ENCODE results near the gene LCE3C.
"Not testable (repeated sequence)": the region's sequence is repeated elsewhere in the genome, so short reads cannot be mapped to it uniquely, and the experiment has no call there.

The LCE3C gene

DNA sequence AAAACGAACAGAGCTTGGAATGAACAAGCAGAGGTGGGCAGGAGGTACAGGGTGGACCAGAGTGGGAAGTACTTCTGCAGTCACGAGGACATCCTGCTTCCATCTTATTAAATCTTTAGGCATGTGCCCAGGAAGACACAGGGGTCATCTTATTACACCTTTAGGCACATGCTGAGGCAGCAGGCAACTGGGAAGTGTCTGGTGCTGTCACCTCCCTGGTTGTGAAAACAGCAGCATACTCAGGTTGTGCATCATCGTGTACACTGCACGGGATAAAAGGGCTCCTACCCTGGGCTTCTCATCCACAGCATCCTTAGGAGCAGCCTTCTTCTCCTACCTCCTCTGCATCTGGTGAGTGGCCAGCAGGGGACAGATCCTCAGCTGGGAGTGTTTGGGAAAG, at the start of gene LCE3C:
Gene LCE3C, plus strand, starts transcription at position 301 of the 400 bp plus-strand sequence. CDS start 498 bp downstream, outside the sequence.
- in situ Hi-C loops (cut with HindIII; ENCODE audit: low sequenced_read_pairs) = no loop called here

DNA sequence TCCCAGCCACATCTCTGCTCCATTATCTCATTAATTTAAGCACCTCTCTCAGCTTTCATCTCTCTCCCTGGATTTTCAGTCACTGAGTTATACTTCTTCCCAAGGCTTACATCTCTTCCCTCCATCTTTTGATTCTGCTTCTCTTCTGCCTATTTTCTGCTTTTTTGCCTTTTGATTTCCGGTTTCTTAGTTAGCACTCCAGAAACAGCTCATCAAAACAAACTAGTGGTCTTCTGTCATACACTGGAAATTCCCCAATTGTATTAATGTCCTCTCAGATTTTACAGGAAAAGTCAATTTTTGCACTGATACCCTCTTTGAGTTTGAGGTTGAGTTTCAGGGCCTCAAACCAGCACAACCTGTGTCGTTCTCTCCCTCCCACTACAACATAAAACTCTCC, 34.9 kb upstream of the LCE3C start:
- in situ Hi-C loops (cut with HindIII; ENCODE audit: low sequenced_read_pairs) = no loop called here

GRCh38 chr1:152565535-152566215, 34.4 kb upstream of the LCE3C start:
- in situ Hi-C loops (cut with HindIII; ENCODE audit: low sequenced_read_pairs) = no loop called here

DNA sequence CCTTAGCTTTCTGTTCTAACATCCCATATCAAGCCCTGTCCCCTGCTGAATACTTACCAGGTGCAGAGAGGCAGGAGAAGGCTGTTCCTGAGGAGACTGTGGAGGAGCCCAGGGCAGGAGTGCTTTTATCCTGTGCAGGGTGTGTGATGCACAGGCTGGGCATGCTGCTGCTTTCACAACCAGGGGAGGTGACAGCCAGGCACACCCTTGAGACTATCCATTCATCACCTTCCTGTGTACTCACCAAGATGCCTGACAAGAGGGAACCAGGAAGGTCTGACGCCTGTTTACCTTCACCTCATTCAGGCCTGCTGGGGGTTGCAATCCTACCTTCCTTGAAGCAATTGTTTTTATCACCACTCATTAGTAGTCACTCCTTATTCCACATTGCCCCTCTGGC, 33.4 kb upstream of the LCE3C start, which contains the start of gene LCE3E:
Gene LCE3E, minus strand, starts transcription at position 100 of the 400 bp plus-strand sequence. CDS start 572 bp downstream, outside the sequence.
- in situ Hi-C loops (cut with HindIII; ENCODE audit: low sequenced_read_pairs) = no loop called here

GRCh38 chr1:152577168-152577567, 22.9 kb upstream of the LCE3C start:
- in situ Hi-C loops (cut with HindIII; ENCODE audit: low sequenced_read_pairs) = no loop called here

DNA sequence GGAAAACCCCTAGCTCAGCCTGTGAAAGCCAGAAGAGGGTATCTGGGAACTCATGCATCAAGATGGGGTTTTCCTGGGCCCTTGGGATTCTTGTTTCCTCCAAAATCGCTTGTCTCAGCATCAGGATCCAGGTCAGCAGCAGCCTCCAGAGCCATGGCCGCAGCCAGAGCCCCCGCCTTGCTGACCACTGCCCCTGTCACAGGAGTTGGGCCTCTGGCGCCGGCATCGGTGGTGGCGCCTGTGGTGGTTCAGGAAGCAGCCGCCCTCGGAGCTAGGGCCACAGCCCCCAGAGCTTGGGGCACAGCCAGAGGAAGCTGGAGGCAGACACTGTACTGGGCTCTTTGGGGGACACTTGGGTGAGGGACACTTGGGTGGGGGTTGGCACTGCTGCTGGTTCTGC, 20.5 kb upstream of the LCE3C start:
- in situ Hi-C loops (cut with HindIII; ENCODE audit: low sequenced_read_pairs) = not testable (repeated sequence)

- in situ Hi-C loops (cut with HindIII; ENCODE audit: low sequenced_read_pairs) = no loop called here
Observed at GRCh38 chr1:152580433-152580832, 19.6 kb upstream of the LCE3C start, which contains the start of gene LCE3D. Gene LCE3D, minus strand, starts transcription at chr1:152580516. Its CDS starts 580 bp downstream, at chr1:152579936.

DNA sequence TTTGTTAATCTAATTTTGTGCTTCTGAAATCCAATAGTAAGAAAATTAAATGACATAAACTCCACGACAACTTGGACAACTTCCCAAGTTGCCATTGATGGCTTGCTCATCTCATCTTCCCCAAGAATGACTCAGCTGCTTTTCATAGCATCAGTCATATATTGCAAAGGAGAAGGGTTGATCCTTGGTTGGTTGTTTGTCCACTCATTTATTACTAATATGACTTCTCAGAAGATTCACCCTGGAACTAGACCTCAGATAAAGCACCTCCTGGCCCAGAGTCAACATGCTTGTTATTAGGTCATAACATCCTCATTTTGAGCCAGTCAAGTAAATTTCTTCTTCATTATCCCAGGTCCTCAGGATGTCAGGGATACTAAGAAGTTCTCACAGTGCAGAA, 17.4 kb upstream of the LCE3C start:
- in situ Hi-C loops (cut with HindIII; ENCODE audit: low sequenced_read_pairs) = no loop called here

DNA sequence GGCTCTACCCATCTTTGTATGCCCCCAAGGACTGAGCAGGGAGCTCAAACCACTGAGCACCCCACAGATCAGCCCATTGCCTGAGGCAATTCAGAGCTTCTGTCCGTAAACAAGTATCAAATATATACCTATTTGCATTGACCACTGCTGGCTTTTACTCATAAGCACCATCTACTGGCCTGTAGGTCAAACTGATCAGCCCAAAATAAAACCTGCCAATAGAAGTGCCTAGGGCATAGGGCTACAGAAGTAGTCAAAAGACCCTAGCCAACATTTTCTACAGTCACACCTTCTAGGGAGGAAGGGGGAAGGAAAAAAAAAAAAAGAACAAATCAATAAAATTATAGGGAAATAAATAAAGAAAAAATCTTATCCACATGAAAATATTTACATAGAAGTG, 14.4 kb upstream of the LCE3C start:
- in situ Hi-C loops (cut with HindIII; ENCODE audit: low sequenced_read_pairs) = no loop called here

DNA sequence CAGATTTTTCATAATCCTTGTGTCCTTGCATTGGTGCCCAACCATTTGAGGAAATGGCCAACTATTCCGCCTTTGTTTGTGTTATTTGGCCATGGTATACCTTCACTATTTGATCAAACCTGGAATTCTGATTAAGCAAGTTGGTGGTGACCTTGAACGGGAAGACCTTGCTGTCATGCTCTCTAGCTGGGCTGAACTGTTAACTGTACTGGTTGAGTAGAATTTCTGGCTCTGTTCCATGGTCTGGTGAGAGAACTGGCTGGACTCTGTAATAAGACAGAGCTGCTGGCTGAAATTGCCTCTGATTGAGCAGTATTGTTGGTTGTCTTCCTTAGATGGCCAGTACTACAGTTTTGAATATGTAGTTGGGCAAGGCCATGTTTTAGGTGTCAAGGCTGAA, 3.0 kb upstream of the LCE3C start:
- in situ Hi-C loops (cut with HindIII; ENCODE audit: low sequenced_read_pairs) = no loop called here

DNA sequence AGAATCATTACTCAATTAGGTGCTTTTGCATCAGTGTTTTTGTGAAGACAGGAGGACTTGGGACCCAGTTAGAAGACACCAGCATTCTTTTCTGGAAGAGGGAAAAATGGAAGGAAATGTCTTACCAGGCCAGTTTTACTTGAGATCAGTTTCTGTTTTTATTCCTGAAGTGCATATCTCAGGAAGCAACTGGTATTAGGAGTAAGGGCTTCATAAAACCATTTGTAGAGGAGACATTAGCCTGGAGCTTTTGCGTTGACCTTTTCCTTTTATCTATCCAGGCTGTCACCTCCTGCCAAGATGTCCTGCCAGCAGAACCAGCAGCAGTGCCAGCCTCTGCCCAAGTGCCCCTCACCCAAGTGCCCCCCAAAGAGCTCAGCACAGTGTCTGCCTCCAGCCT, 13.5 kb downstream of the LCE3C start, which contains the start of gene LCE3B:
Gene LCE3B, plus strand, starts transcription at position 301 of the 400 bp plus-strand sequence. Its CDS starts 0 bp downstream, at position 301.
- in situ Hi-C loops (cut with HindIII; ENCODE audit: low sequenced_read_pairs) = no loop called here

GRCh38 chr1:152621993-152622392, 22.0 kb downstream of the LCE3C start:
- in situ Hi-C loops (cut with HindIII; ENCODE audit: low sequenced_read_pairs) = no loop called here

DNA sequence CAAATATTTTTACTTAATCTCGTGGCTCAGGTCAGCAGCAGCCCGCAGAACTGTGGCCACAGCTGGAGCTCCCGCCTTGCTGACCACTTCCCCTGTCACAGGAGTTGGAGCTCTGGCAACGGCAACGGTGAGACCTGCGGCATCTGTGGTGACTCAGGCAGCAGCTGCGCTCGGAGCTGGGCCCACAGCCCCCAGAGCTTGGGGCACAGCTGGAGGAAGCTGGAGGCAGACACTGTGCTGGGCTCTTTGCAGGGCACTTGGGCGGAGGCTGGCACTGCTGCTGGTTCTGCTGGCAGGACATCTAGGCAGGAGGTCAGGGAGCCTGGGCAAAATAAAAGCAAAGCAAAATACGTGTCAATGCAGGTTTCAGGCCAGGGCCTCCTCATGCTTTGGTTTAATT, 22.8 kb downstream of the LCE3C start, which contains the start of gene LCE3A:
Gene LCE3A, minus strand, starts transcription at position 301 of the 400 bp plus-strand sequence. Its CDS starts 0 bp downstream, at position 301.
- in situ Hi-C loops (cut with HindIII; ENCODE audit: low sequenced_read_pairs) = no loop called here

DNA sequence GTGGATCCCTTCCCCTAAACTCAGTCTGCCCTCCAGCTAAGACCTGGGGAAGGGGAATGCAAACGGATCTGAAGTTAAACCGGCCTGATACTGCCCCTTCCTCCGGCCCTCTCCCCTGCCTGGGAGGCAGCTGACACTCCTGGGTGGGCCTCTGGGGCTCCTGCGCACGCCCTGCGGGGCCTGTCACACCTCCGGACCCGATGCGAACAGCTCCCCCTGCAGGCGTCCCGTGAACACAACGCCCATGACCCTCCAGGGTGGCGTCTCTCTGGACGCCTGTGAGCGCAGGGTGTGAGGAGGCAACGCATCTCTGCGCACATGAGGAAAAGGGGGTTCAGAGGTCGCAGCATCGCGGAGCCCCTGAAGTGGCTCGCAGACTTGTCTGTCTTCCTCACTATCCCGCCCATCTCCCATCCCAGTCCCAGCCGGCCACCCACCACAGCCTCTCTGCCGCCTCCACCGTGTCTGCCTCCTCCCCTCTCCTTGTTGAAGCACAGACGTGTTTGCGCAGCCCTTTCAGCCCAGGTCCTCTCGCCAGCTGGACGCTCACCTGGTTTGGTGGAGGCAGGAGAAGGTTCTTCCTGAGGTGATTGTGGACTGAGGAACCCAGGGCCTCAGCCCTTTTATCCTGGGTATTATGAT, 23.3 kb downstream of the LCE3C start:
- in situ Hi-C loops (cut with HindIII; ENCODE audit: low sequenced_read_pairs) = no loop called here

DNA sequence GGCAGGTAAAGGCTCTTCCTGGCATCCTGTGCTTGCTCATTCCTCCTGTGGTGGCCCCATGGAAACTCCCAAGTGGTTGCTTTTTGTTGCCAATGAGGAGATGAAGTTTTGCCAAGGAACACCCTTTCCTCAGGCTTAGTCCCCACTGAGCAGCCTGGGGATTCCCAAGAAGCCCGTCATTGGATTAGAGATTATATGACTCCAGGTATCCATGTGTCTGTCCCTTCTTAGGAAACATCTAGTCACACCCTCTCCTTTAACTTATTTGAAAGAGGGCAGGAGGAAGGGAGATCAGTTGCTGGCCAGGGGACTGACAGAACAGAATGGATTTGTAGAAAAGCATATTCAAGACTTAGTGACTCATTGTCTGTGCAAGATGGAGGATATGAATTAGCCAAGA, 26.7 kb downstream of the LCE3C start:
- in situ Hi-C loops (cut with HindIII; ENCODE audit: low sequenced_read_pairs) = no loop called here

DNA sequence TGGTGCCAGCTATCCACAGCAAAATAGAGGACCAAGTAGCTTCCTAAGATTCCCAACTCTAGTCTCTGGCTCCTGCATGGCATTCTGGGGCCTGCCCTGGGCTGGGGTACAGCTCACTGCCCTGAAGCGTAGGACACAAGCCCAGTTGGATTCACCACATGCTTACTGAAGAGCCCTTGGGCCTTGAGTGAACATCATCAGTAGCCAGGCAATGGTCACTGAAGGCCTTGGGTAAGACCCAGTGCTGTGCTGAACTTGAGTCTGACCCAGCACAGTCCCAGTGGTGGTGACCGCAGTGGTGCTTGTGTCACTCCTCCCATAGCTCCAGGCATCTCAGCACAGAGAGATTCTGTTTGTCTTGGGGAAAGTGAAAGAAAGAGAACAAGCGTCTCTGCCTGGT, 30.6 kb downstream of the LCE3C start:
- in situ Hi-C loops (cut with HindIII; ENCODE audit: low sequenced_read_pairs) = no loop called here

- in situ Hi-C loops (cut with HindIII; ENCODE audit: low sequenced_read_pairs) = no loop called here
Observed at GRCh38 chr1:152640351-152640750, 40.3 kb downstream of the LCE3C start.

- in situ Hi-C loops (cut with HindIII; ENCODE audit: low sequenced_read_pairs) = no loop called here
Observed at GRCh38 chr1:152643945-152644344, 43.9 kb downstream of the LCE3C start.

DNA sequence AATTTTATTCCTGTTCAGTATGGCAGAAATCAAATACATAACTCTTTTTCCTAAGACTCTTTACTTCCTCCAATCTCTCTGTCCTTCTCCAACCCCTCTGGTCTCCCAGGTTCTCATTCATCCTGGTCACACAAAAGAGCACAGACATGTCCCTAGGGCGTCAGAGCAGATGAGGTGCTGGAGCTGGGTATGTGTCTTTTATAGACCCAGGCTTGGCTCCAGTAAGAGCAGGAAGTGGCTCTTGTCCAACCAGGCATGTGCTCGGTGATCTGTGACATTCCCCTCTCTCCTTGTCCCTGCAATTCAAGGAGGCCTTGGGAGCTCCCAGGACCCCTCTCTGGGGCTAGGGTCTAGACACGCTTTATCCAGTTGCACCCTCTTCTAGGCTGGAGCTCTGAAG, 45.1 kb downstream of the LCE3C start:
- in situ Hi-C loops (cut with HindIII; ENCODE audit: low sequenced_read_pairs) = no loop called here

DNA sequence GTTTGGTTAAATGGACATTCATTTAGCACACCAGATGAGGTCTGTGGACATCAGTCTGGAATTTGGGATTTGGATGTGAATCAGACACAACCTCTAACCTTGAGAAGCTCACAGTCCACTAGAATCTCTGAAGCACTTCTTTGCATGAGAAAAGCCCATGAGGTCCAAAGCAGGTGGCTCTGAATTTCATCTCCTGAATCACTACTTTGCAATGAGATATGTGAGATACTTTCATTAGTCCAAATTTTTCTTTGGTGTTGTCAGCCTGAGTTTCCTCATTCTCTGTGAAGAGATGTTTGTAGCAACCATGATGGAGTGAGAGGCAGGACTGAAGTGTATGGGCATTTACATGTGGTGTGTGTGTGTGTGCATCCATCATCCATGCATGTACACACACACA, 46.6 kb downstream of the LCE3C start:
- in situ Hi-C loops (cut with HindIII; ENCODE audit: low sequenced_read_pairs) = no loop called here
